Trophoblast cell (in vitro differentiated cells and primary cell): ENCODE data around the gene CDAN1.

ENCODE experiments used
- DNase-seq, 2 donors: peaks; one replicate each; pipeline ENCODE4 v3.0.0-alpha.2; 2016
- H2AFZ ChIP-seq: 2 replicates; pipeline ENCODE4 v1.6.1; 2013; ENCODE audit warnings: low read length, moderate library complexity, mild to moderate bottlenecking; ENCODE audit not compliant: insufficient read depth, poor library complexity
- H2AK5ac ChIP-seq: 2 replicates; pipeline ENCODE4 v1.6.1; 2013; ENCODE audit warnings: mild to moderate bottlenecking, low read length
- H2BK120ac ChIP-seq: 2 replicates; pipeline ENCODE4 v1.6.1; 2013; ENCODE audit warnings: low read length, mild to moderate bottlenecking, moderate library complexity; ENCODE audit not compliant: insufficient read depth, poor library complexity
- H2BK12ac ChIP-seq: 2 replicates; pipeline ENCODE4 v1.6.1; 2013; ENCODE audit warnings: mild to moderate bottlenecking, low read length, moderate library complexity
- H2BK5ac ChIP-seq: 2 replicates; pipeline ENCODE4 v1.6.1; 2013; ENCODE audit warnings: low read length, low read depth, moderate library complexity, mild to moderate bottlenecking; ENCODE audit not compliant: poor library complexity
- H3K14ac ChIP-seq: 2 replicates; pipeline ENCODE4 v1.6.1; 2013; ENCODE audit warnings: mild to moderate bottlenecking, low read length
- H3K18ac ChIP-seq: 2 replicates; pipeline ENCODE4 v1.6.1; 2013; ENCODE audit warnings: mild to moderate bottlenecking, low read length
- H3K23ac ChIP-seq: 2 replicates; pipeline ENCODE4 v1.6.1; 2013; ENCODE audit warnings: low read length
- H3K27ac ChIP-seq: 2 replicates; pipeline ENCODE4 v1.5.1; 2013; ENCODE audit warnings: low read depth, mild to moderate bottlenecking, inconsistent platforms, low read length, moderate library complexity
- H3K27me3 ChIP-seq: 2 replicates; pipeline ENCODE4 v1.6.1; 2013; ENCODE audit warnings: inconsistent platforms, mild to moderate bottlenecking, low read length, moderate library complexity; ENCODE audit not compliant: insufficient read depth
- H3K36me3 ChIP-seq, 2 experiments: 1 replicate in 1 of 2; 2 replicates in 1 of 2; pipeline ENCODE4 v1.6.1; 2013; ENCODE audit warnings: low read length in 2 of 2, mild to moderate bottlenecking in 2 of 2, moderate library complexity in 1 of 2; ENCODE audit not compliant: insufficient read depth in 2 of 2, control insufficient read depth in 1 of 2
- H3K4ac ChIP-seq: 2 replicates; pipeline ENCODE4 v1.6.1; 2013; ENCODE audit warnings: low read depth, mild to moderate bottlenecking, low read length, moderate library complexity
- H3K4me1 ChIP-seq, 2 experiments: 1 replicate in 1 of 2; 2 replicates in 1 of 2; pipeline ENCODE4 v1.6.1; 2013; ENCODE audit warnings: low read length in 2 of 2, mild to moderate bottlenecking in 2 of 2, moderate library complexity in 1 of 2; ENCODE audit not compliant: insufficient read depth in 2 of 2, control insufficient read depth in 1 of 2
- H3K4me2 ChIP-seq: 2 replicates; pipeline ENCODE4 v1.6.1; 2013; ENCODE audit warnings: inconsistent platforms, mild to moderate bottlenecking, low read length, moderate library complexity
- H3K4me3 ChIP-seq: 2 replicates; pipeline ENCODE4 v1.5.1; 2013; ENCODE audit warnings: mild to moderate bottlenecking, low read depth, low read length, inconsistent platforms
- H3K79me1 ChIP-seq: one replicate; pipeline ENCODE4 v1.6.1; 2013; ENCODE audit warnings: low read length
- H3K79me2 ChIP-seq: 2 replicates; pipeline ENCODE4 v1.6.1; 2013; ENCODE audit warnings: low read length, mild to moderate bottlenecking; ENCODE audit not compliant: control insufficient read depth, insufficient read depth, poor library complexity
- H3K9ac ChIP-seq: 2 replicates; pipeline ENCODE4 v1.6.1; 2013; ENCODE audit warnings: mild to moderate bottlenecking, low read length
- H3K9me3 ChIP-seq: 2 replicates; pipeline ENCODE4 v1.6.1; 2013; ENCODE audit warnings: low read depth, mild to moderate bottlenecking, control low read depth, inconsistent platforms, low read length; ENCODE audit not compliant: insufficient read depth
- H4K12ac ChIP-seq: 2 replicates; pipeline ENCODE4 v1.6.1; 2013; ENCODE audit warnings: low read depth, mild to moderate bottlenecking, low read length, moderate library complexity
- H4K8ac ChIP-seq: 2 replicates; pipeline ENCODE4 v1.6.1; 2013; ENCODE audit warnings: low read depth, mild to moderate bottlenecking, low read length, moderate library complexity
- H4K91ac ChIP-seq: one replicate; pipeline ENCODE4 v1.6.1; 2013; ENCODE audit warnings: low read depth, mild to moderate bottlenecking, low read length, moderate library complexity
- WGBS: extraction: QIAGEN DNeasy Blood & Tissue Kit; methylation state at CpG from one replicate; pipeline ENCODE4 v1.1.7; 2013; ENCODE audit warnings: missing lambda C conversion rate; ENCODE audit not compliant: insufficient read length, insufficient coverage; ENCODE audit errors: extremely low coverage; 5-methylcytosine and 5-hydroxymethylcytosine counted together

CDAN1 gene

GRCh38 chr15:42721016-42721415 lies 15.9 kb downstream of the CDAN1 start:
- Histone ChIP-seq H3K18ac (no peak overlapping the region), H3K27ac (no peak overlapping the region), H4K91ac (no peak overlapping the region), H3K4ac (no peak overlapping the region), H3K79me2 (no peaks in the 10 kb centered on the region), H2BK12ac (no peak overlapping the region), H4K8ac (no peak overlapping the region), H2BK5ac (no peak overlapping the region), H2AK5ac (no peak overlapping the region), H3K14ac (no peak overlapping the region), H3K4me1 (no peaks in the 10 kb centered on the region), H3K4me3 (no peak overlapping the region), H3K36me3 (peaks cover 23 to 30% of the 10 kb centered on the region in 2 experiments), H2AFZ (no peak overlapping the region), H3K9ac (no peak overlapping the region), H3K23ac (no peak overlapping the region), H3K27me3 (no peaks in the 10 kb centered on the region), H3K9me3 (peaks cover 2% of the 10 kb centered on the region), H3K4me2 (no peak overlapping the region), H4K12ac (no peak overlapping the region), H2BK120ac (no peak overlapping the region), H3K79me1 (no peaks in the 10 kb centered on the region)
- peak; percentile 34 to 49 for DNase-seq
- WGBS, result no CpG with 5 or more reads among the region's 6 CpGs

- Histone ChIP-seq H3K4ac (no peak overlapping the region), H3K27me3 (no peaks in the 10 kb centered on the region), H2AK5ac (no peak overlapping the region), H3K4me1 (no peaks in the 10 kb centered on the region), H4K8ac (no peak overlapping the region), H3K79me1 (no peaks in the 10 kb centered on the region), H2BK12ac (no peak overlapping the region), H2BK5ac (no peak overlapping the region), H2AFZ (no peak overlapping the region), H4K12ac (no peak overlapping the region), H3K9me3 (peaks cover 2% of the 10 kb centered on the region), H3K23ac (no peak overlapping the region), H3K79me2 (no peaks in the 10 kb centered on the region), H3K4me3 (no peak overlapping the region), H3K9ac (no peak overlapping the region), H3K14ac (no peak overlapping the region), H3K4me2 (no peak overlapping the region), H3K36me3 (peaks cover 15 to 22% of the 10 kb centered on the region in 2 experiments), H4K91ac (no peak overlapping the region), H3K18ac (no peak overlapping the region), H3K27ac (no peak overlapping the region), H2BK120ac (no peak overlapping the region)
- WGBS, result no CpG with 5 or more reads among the region's 3 CpGs
- no peak for DNase-seq
Measured at GRCh38 chr15:42720071-42720470, 16.9 kb downstream of the CDAN1 start.

GRCh38 chr15:42719043-42719442 lies 17.9 kb downstream of the CDAN1 start:
- WGBS, result no CpG with 5 or more reads among the region's 6 CpGs
- H3K4me3 ChIP-seq, result no peak overlapping the region

GRCh38 chr15:42716626-42717025 lies 20.3 kb downstream of the CDAN1 start:
- H4K8ac ChIP-seq, result no peak overlapping the region

More at GRCh38 chr15:42719043-42719442, 17.9 kb downstream of the CDAN1 start:
- peaks cover 2% of the 10 kb centered on the region for H3K9me3 ChIP-seq
- H2AK5ac ChIP-seq, result no peak overlapping the region
- no peaks in the 10 kb centered on the region for H3K79me1 ChIP-seq
- H3K27me3 ChIP-seq, result no peaks in the 10 kb centered on the region
- no peak overlapping the region for H4K91ac ChIP-seq
- H2BK5ac ChIP-seq, result no peak overlapping the region
- H3K27ac ChIP-seq, result no peak overlapping the region
- H3K23ac ChIP-seq, result no peak overlapping the region
- peaks cover 9 to 12% of the 10 kb centered on the region in 2 experiments for H3K36me3 ChIP-seq
- H3K14ac ChIP-seq, result no peak overlapping the region
- H4K8ac ChIP-seq, result no peak overlapping the region
- no peaks in the 10 kb centered on the region for H3K4me1 ChIP-seq
- H3K18ac ChIP-seq, result no peak overlapping the region
- no peak for DNase-seq
- H2BK12ac ChIP-seq, result no peak overlapping the region
- no peak overlapping the region for H2AFZ ChIP-seq
- no peak overlapping the region for H3K9ac ChIP-seq
- H2BK120ac ChIP-seq, result no peak overlapping the region
- no peak overlapping the region for H3K4ac ChIP-seq
- no peaks in the 10 kb centered on the region for H3K79me2 ChIP-seq
- no peak overlapping the region for H3K4me2 ChIP-seq
- no peak overlapping the region for H4K12ac ChIP-seq

More at GRCh38 chr15:42716626-42717025, 20.3 kb downstream of the CDAN1 start:
- no peak overlapping the region for H3K4me2 ChIP-seq
- H3K27me3 ChIP-seq, result no peaks in the 10 kb centered on the region
- H3K9ac ChIP-seq, result no peak overlapping the region
- no peak overlapping the region for H3K27ac ChIP-seq
- peaks cover 2% of the 10 kb centered on the region for H3K9me3 ChIP-seq
- H3K23ac ChIP-seq, result peak overlapping the region; percentile 58
- peaks cover 0 to 6% of the 10 kb centered on the region in 2 experiments for H3K36me3 ChIP-seq
- H4K91ac ChIP-seq, result no peak overlapping the region
- H2BK120ac ChIP-seq, result no peak overlapping the region
- H3K4ac ChIP-seq, result no peak overlapping the region
- H3K14ac ChIP-seq, result no peak overlapping the region
- no peaks in the 10 kb centered on the region for H3K4me1 ChIP-seq
- H2AFZ ChIP-seq, result no peak overlapping the region
- WGBS, result no CpG with 5 or more reads among the region's 2 CpGs
- no peak for DNase-seq
- H4K12ac ChIP-seq, result no peak overlapping the region
- H3K18ac ChIP-seq, result no peak overlapping the region
- H2BK5ac ChIP-seq, result no peak overlapping the region
- no peak overlapping the region for H3K4me3 ChIP-seq
- H2AK5ac ChIP-seq, result no peak overlapping the region
- no peaks in the 10 kb centered on the region for H3K79me1 ChIP-seq
- no peaks in the 10 kb centered on the region for H3K79me2 ChIP-seq
- no peak overlapping the region for H2BK12ac ChIP-seq
